CD4-positive, alpha-beta T cell (primary cell): Measurements from ENCODE around the gene ANKRD7. TPM values are rescaled to one million over a fixed set of nuclear protein-coding genes. Genes with fewer than 3 reads are reported as not detected.

Experiments used
- ATAC-seq: fragments of 200-7000 bp; cut with Tn5 transposase; one replicate; pipeline ENCODE4 v1.10.0; 2022; ENCODE audit warnings: mild to moderate bottlenecking; ENCODE audit not compliant: poor library complexity
- CTCF ChIA-PET: fragments of 350-600 bp; sonication (Branson Sonifier 250); formaldehyde crosslinking; loops from one replicate; lab custom pipeline; 2021; ENCODE audit warnings: antibody characterized with exemption, inconsistent platforms; lab: Charles Lee
- POLR2A ChIA-PET: fragments of 350-600 bp; sonication (Branson Sonifier 250); formaldehyde crosslinking; loops from one replicate; lab custom pipeline; 2021; ENCODE audit warnings: antibody characterized with exemption, inconsistent platforms; lab: Charles Lee
- DNase-seq, 14 experiments: peaks; one replicate each; pipeline ENCODE4 v3.0.0-alpha.2; 2013 to 2020; ENCODE audit warnings: mixed read lengths in 2 of 14
- H3K27ac ChIP-seq, 2 donors: one replicate each; pipeline versions ENCODE4 v1.5.1 to v1.7.0; 2013; ENCODE audit warnings: low read length in 2 of 2, low read depth in 1 of 2, mild to moderate bottlenecking in 1 of 2
- H3K27me3 ChIP-seq, 2 experiments: 1 replicate in 1 of 2; 2 replicates in 1 of 2; pipeline versions ENCODE4 v1.6.1 to v1.7.0; 2013; ENCODE audit warnings: low read length in 2 of 2, control low read depth in 1 of 2, mild to moderate bottlenecking in 1 of 2, moderate library complexity in 1 of 2; ENCODE audit not compliant: insufficient read depth in 2 of 2, control insufficient read depth in 1 of 2
- H3K36me3 ChIP-seq: one replicate; pipeline ENCODE4 v1.6.1; 2013; ENCODE audit warnings: low read length, control low read depth; ENCODE audit not compliant: insufficient read depth
- H3K4me1 ChIP-seq: one replicate; pipeline ENCODE4 v1.6.1; 2013; ENCODE audit warnings: low read length, control low read depth; ENCODE audit not compliant: insufficient read depth
- H3K4me3 ChIP-seq: one replicate; pipeline ENCODE4 v1.5.1; 2013; ENCODE audit warnings: mild to moderate bottlenecking, low read length, moderate library complexity
- H3K9me3 ChIP-seq, 2 experiments: 1 replicate in 1 of 2; 2 replicates in 1 of 2; pipeline versions ENCODE4 v1.6.1 to v1.7.0; 2013; ENCODE audit warnings: low read length in 2 of 2, mild to moderate bottlenecking in 2 of 2, control low read depth in 1 of 2, moderate library complexity in 1 of 2; ENCODE audit not compliant: control insufficient read depth in 1 of 2, insufficient read depth in 1 of 2
- H3K27ac Mint-ChIP-seq: one replicate; pipeline ENCODE4 v1.8.0; 2020; ENCODE audit warnings: mixed read lengths
- H3K27me3 Mint-ChIP-seq: one replicate; pipeline ENCODE4 v1.8.0; 2021; ENCODE audit warnings: mixed read lengths
- H3K36me3 Mint-ChIP-seq: one replicate; pipeline ENCODE4 v1.8.0; 2021; ENCODE audit warnings: low read depth, mixed read lengths
- H3K4me1 Mint-ChIP-seq: one replicate; pipeline ENCODE4 v1.8.0; 2021; ENCODE audit warnings: low read depth, mixed read lengths
- H3K4me3 Mint-ChIP-seq: one replicate; pipeline ENCODE4 v1.8.0; 2020; ENCODE audit warnings: mild to moderate bottlenecking, mixed read lengths
- H3K9me3 Mint-ChIP-seq: one replicate; pipeline ENCODE4 v1.8.0; 2020; ENCODE audit warnings: mixed read lengths
- intact Hi-C, 2 experiments: fragments of 100-400 bp; cut with DNase I in 1 of 2; cut with micrococcal nuclease in 1 of 2; formaldehyde crosslinking; loops; one replicate each; pipeline versions ENCODE4 v1.15.1 to v1.9.0; 2023 to 2025; cut with DNase I, micrococcal nuclease
- total RNA-seq, 174 experiments: library from RNA in 2 of 174; stranded (reverse) in 2 of 174; gene quantifications; one replicate each; pipeline ENCODE4 v1.2.3 and lab custom pipeline; 2021 to 2026
- TF ChIP-seq, protein P1 (sequence below): fragments of 200-600 bp; IDR thresholded peaks from one replicate; pipeline ENCODE4 v1.8.0; 2022; ENCODE audit warnings: antibody characterized with exemption, mild to moderate bottlenecking

The ANKRD7 gene
- total RNA-seq, 2 experiments from 2014 or later: not detected

DNA sequence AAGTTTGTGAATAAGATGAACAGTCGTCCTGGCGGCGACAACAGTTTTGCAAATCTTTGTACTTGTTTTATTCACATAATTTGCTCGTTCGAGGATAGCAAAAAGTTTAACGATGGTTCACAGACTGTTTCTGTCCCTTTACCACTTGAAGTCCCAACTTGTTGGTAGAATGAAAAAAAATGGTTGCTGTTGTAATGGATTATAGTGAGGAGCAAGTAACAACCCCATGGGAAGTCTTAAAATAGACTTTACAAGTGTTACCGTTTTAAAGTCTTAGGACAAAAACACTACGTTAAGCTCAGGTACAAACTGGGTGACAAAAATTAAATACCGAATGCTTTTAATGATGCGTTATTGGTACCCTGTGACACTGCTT, 40.0 kb upstream of the ANKRD7 start:
- H3K9me3 ChIP-seq: no peaks in the 10 kb centered on the region
- peak overlapping the region; percentile 88 for H3K4me3 ChIP-seq
- peaks cover 48% of the 10 kb centered on the region for H3K36me3 Mint-ChIP-seq
- peaks cover 51% of the 10 kb centered on the region for H3K4me1 Mint-ChIP-seq
- peaks cover 18% of the 10 kb centered on the region for H3K36me3 ChIP-seq
- H3K27ac ChIP-seq: peak overlapping the region; percentile 86 to 95
- CTCF ChIA-PET: interaction anchor here (0.8 kb wide), 1 partner anchor 11 kb away, joined by 3 read pairs; no protein-coding TSS in a partner anchor
- ATAC-seq (no peak), DNase-seq (no peak)
- no peaks in the 10 kb centered on the region for H3K27me3 ChIP-seq
- H3K27me3 Mint-ChIP-seq: no peaks in the 10 kb centered on the region
- peak overlapping the region; percentile 96 for H3K27ac Mint-ChIP-seq
- intact Hi-C loops: loop anchor here in 1 of 2 experiments (5.0 to 10.0 kb wide), 2 partner anchors 1312 to 1970 kb away; partner anchors contain the start of gene TES
- H3K4me1 ChIP-seq: peaks cover 13% of the 10 kb centered on the region
- H3K9me3 Mint-ChIP-seq: no peaks in the 10 kb centered on the region
- H3K4me3 Mint-ChIP-seq: peak overlapping the region; percentile 96
- TF ChIP-seq, protein P1, sequence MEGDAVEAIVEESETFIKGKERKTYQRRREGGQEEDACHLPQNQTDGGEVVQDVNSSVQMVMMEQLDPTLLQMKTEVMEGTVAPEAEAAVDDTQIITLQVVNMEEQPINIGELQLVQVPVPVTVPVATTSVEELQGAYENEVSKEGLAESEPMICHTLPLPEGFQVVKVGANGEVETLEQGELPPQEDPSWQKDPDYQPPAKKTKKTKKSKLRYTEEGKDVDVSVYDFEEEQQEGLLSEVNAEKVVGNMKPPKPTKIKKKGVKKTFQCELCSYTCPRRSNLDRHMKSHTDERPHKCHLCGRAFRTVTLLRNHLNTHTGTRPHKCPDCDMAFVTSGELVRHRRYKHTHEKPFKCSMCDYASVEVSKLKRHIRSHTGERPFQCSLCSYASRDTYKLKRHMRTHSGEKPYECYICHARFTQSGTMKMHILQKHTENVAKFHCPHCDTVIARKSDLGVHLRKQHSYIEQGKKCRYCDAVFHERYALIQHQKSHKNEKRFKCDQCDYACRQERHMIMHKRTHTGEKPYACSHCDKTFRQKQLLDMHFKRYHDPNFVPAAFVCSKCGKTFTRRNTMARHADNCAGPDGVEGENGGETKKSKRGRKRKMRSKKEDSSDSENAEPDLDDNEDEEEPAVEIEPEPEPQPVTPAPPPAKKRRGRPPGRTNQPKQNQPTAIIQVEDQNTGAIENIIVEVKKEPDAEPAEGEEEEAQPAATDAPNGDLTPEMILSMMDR: no peak
- POLR2A ChIA-PET: no interaction called here

- H3K27ac ChIP-seq: no peak overlapping the region
- peaks cover 13% of the 10 kb centered on the region for H3K4me1 ChIP-seq
- peak overlapping the region; percentile 53 for H3K27ac Mint-ChIP-seq
- intact Hi-C loops: loop anchor here in 1 of 2 experiments (10.0 kb wide), 1 partner anchor 1971 kb away; the partner anchor contains the start of gene TES
- no peaks in the 10 kb centered on the region for H3K27me3 Mint-ChIP-seq
- ChIA-PET POLR2A (no interaction called here), CTCF (interaction anchor here (1.3 kb wide), 1 partner anchor 11 kb away, joined by 4 read pairs; no protein-coding TSS in a partner anchor)
- no peaks in the 10 kb centered on the region for H3K9me3 Mint-ChIP-seq
- no peaks in the 10 kb centered on the region for H3K9me3 ChIP-seq
- peaks cover 51% of the 10 kb centered on the region for H3K4me1 Mint-ChIP-seq
- H3K4me3 ChIP-seq: peak overlapping the region; percentile 88
- DNase-seq (peak in 2 of 14 experiments; percentile 7 to 10), ATAC-seq (no peak)
- H3K4me3 Mint-ChIP-seq: peak overlapping the region; percentile 96
- TF ChIP-seq, protein P1: no peak
- H3K36me3 Mint-ChIP-seq: peaks cover 56% of the 10 kb centered on the region
- H3K36me3 ChIP-seq: peaks cover 24% of the 10 kb centered on the region
- no peaks in the 10 kb centered on the region for H3K27me3 ChIP-seq
Measured at GRCh38 chr7:118185163-118185860, 39.2 kb upstream of the ANKRD7 start.

GRCh38 chr7:118186501-118186900, 38.0 kb upstream of the ANKRD7 start:
- DNase-seq (no peak), ATAC-seq (no peak)
- Histone ChIP-seq H3K4me1 (peaks cover 13% of the 10 kb centered on the region), H3K27me3 (no peaks in the 10 kb centered on the region), H3K9me3 (no peaks in the 10 kb centered on the region), H3K36me3 (peaks cover 27% of the 10 kb centered on the region), H3K27ac (no peak overlapping the region), H3K4me3 (no peak overlapping the region)
- ChIA-PET CTCF (interaction anchor here (1.3 kb wide), 1 partner anchor 9 kb away, joined by 4 read pairs; no protein-coding TSS in a partner anchor), POLR2A (no interaction called here)
- Mint-ChIP-seq H3K27me3 (no peaks in the 10 kb centered on the region), H3K9me3 (no peaks in the 10 kb centered on the region), H3K36me3 (peaks cover 61% of the 10 kb centered on the region), H3K4me1 (peaks cover 51% of the 10 kb centered on the region), H3K4me3 (peak overlapping the region; percentile 96), H3K27ac (peak overlapping the region; percentile 53)
- TF ChIP-seq, protein P1: no peak
- intact Hi-C loops: loop anchor here in 1 of 2 experiments (10.0 kb wide), 1 partner anchor 1972 kb away; the partner anchor contains the start of gene TES
